COR-L47 (cell line): ENCODE data around the gene ZFP69B.

Experiments
- DNase-seq: peaks from one replicate; lab custom pipeline; 2025; lab: John Stamatoyannopoulos, UW

Gene ZFP69B

DNA sequence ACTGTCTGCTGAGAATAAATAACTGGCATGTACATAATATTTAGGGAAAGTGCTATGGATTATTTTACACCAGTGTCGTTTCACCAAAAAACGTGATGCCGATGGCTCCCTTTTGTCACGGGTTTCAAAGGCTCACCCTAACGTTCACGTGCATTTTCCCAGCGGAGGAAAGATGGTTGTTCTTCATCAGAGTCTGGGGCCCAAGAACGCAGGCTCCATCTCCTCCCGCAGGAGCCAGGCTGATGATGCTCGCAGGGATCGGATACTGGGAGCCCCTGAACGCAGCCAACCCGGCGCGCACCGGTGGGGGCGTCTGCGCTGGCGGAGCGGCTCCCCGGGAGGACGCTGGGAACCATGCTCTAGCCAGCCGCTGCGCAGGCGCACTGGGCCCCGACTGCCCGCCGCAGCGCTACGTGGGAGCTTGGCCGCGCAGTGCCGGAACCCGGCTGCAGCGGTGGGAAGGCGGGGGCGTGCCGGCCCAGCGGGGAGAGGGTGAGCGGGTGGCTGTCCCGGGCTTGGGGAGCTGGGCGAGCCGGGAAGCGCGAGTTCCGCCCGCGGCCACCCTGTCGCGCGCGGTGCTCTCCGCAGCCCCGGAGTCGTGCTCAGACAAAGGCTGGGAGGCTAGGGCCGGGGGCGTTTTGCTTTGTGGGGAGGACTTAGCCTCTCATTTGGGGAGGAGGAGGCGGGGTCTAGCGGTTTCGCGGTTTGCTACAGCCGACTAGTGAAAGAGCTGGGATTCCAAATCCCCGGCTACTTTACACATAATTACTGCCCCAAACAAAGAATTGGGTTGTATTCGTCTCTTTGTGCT, at the start of gene ZFP69B:
Gene ZFP69B, plus strand, starts transcription at position 793 of the 811 bp plus-strand sequence. CDS start 486 bp downstream, outside the sequence.
- DNase-seq = peak; percentile 94

DNA sequence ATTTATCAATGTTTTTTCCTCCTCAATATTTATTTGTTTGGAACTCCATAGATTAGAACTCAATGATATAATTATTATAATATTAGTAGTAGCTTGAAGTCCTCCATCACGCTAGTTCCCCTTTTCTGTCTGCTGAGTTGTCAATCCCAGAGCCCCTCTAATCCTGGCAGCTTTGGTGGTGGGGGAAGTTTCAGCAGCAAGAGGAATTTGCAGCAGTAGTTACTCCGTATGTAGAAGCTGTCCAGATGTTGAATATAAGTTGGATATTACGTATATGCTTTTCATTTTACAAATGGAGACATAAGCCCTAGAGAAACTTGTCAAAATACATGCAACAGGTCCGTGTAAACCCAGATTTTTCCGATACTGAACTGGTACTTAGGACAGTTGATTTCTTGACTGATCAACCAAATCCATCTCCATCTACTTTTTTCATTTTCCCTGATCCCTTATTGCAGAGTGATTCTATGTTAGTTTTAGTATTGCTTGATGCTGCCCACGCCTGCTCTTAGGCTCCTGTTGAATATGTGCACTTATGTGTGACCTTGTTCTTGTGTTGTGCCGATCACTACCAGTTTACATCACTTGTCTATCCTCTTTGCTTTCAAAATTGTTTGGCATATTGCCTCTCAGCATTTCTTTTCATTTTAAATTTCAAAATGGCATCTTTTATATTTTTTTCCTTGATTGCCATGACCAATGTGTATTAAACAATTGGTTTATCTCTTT, 48.6 kb upstream of the ZFP69B start:
- DNase-seq = no peak

DNA sequence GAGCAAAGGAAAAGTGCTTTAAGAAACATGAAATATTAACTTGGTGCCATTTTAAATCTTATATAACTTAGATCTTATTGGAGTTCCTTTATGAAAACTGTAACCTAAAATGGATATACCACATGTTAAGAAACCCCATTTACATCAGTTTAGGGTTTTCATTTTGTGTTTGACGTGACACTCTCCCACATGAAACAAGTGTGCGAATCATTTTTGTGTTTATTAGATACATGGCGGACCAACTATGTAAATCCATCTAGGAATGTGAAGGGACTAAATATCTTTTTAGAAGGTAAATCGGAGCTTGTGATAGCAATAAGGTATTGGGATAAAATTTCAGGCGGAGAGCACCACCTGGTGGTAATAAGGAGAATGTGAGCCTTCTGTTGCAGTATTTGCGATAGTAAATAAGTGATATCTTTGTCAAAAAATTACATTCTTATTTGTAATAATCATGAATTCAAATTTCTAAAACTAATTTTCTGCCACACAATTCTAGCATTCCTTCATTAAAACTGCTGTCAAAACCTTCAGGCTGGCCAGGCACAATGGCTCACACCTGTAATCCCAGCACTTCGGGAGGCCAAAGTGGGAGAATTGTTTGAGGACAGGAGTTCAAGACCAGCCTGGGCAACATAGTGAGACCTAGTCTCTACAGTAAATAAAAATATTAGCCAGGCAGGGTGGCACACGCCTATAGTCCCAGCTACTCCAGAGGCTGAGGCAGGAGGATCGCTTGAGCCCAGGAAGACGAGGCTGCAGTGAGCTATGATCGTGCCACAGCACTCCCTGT, 45.4 kb upstream of the ZFP69B start:
- DNase-seq = peak; percentile 53

DNA sequence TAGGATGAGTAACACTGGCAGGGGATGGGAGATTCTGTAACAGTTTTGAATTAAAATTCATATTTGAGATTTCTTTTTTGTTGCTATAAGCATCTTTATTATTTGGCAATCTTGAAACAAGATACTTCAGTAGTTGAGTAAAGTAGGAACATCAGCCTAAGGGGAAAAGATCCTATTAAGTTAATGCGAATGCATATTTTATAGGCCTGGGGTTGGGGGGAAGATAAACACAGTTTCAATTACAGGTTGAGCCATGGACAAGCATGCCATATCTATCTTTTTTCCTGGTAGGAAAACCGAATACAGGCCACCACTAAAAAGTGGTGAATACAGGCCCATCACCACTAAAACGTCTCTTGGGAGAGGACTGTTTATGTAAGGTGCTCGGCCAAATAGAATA, 44.5 kb upstream of the ZFP69B start:
- no peak for DNase-seq

DNA sequence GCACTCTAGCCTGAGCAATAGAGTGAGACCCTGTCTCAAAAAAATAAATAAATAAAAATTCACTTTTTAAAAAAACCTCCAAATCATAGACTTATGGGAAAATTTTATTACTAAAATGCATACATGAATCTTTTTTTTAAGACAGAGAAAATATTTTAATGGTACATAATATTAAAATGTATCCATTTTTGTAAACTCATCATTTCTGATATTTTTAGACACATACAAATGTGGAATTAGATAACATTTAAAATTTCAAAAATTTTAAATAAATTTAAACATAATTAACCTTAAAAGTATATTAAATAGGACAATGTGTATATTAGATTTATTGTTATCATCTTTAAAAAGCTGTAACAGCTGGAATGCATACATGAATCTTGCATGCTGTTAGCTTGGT, 42.8 kb upstream of the ZFP69B start:
- no peak for DNase-seq

DNA sequence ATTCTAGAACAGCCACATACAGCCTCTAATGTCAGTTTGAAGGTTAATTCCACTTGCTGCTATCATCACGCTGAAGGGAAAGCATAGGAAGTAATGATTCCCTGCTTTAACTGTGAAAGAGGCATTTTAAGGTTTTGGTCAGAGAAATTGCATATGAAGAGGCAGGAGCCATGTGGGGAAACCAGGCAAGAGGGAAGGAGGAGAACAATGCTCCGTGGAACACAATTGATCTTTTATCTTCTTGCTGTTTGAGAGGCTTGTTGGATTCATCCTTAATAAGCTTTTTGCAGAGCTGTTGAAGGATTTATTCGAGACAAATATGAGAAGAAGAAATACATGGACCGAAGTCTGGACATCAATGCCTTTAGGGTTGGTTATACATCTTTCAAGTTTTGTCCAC, 40.8 kb upstream of the ZFP69B start:
- DNase-seq = no peak

DNA sequence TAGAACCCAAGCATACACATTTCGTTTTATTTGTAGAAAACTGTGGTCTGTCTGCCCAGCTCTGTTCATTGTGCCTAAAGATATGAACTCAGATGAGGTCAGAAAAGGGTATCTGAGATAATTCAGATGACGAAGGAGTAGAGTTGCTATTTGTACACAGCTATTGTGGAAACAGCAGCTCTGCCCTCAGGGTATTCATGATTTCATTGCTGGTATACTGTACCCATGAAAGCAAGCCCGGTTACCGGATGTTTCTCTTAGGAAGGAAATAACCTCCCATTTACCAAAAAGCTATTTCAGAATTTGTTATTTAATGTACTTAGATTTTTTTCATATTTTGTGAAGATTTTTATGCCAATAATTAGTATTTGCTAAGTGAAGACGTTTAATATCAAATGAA, 39.0 kb upstream of the ZFP69B start:
- no peak for DNase-seq

DNA sequence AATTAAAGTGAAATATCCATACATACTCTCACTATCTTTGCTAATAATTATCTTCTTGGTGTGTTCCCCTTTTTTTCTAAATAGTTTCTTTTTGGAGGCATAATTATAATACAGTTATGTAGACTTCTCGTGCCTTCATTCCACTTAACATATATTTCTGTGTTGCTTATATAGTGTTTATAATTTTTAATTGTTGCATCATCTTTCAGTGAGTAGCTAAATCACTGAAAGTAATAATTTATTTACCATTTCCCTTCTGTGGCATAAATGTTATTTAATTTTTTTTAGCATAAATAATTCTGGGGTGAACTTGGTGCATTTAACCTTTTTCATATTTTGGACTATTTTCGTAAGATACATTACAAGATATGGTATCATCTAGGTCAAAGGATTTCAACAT, 38.4 kb upstream of the ZFP69B start:
- DNase-seq = no peak

DNA sequence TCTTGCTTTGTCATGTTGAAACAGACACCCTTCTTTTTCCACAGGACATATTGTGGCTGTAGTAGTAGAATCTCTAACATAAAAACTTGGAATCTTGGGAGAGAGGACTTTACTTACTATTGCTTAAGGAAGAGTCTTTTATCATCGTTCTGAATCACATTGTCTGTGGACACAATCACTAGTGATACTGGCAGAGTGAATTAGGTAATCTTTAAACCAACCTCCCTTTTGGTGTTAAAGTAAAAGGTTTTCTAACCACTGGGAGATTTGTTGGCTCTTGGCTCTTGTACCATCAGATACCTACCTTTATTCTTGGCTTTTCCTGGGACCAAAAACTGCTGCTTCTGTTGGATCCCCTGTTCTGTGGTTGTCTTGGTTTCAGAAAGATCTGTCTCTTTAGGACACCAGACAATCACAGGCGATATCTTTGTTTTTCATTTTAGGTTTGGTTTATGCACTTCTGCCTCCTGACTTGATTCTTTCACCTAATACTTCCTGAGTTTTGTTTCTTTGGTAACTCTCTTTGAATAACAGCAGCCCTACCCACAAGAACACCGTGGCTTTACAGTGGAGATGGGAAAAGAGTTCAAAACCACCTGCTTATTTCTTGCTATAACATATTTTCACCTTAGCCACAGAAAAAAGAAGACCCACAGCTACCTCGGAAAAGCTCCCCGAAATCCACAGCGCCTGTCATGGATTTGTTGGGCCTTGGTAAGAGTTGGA, 36.6 kb upstream of the ZFP69B start:
- no peak for DNase-seq

DNA sequence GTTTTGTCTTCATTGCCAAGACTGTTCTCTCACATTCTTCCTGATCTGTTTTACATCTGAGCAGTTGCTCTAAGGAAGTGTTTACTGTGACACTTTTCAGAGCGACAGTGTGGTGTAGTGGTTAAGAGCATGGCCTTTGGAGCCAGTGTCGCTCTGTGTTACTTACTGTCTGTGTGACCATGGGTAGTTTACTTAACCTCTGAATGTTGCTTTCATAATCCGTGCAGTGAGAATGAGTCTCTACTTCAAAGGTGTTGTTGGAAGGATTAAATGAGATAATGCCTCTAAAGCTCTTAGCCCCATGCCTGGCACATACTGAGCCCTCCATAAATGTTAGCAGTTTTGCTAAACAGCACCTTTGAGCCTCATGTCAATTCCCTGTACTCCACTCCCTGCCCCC, 35.9 kb upstream of the ZFP69B start:
- no peak for DNase-seq

DNA sequence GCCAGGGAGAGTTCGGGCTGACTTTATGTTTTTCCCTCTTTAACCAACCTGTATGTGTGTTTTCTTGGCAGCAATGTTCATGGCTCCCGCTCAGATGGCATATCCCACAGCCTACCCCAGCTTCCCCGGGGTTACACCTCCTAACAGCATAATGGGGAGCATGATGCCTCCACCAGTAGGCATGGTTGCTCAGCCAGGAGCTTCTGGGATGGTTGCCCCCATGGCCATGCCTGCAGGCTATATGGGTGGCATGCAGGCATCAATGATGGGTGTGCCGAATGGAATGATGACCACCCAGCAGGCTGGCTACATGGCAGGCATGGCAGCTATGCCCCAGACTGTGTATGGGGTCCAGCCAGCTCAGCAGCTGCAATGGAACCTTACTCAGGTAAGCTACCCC, 33.6 kb upstream of the ZFP69B start:
- no peak for DNase-seq

DNA sequence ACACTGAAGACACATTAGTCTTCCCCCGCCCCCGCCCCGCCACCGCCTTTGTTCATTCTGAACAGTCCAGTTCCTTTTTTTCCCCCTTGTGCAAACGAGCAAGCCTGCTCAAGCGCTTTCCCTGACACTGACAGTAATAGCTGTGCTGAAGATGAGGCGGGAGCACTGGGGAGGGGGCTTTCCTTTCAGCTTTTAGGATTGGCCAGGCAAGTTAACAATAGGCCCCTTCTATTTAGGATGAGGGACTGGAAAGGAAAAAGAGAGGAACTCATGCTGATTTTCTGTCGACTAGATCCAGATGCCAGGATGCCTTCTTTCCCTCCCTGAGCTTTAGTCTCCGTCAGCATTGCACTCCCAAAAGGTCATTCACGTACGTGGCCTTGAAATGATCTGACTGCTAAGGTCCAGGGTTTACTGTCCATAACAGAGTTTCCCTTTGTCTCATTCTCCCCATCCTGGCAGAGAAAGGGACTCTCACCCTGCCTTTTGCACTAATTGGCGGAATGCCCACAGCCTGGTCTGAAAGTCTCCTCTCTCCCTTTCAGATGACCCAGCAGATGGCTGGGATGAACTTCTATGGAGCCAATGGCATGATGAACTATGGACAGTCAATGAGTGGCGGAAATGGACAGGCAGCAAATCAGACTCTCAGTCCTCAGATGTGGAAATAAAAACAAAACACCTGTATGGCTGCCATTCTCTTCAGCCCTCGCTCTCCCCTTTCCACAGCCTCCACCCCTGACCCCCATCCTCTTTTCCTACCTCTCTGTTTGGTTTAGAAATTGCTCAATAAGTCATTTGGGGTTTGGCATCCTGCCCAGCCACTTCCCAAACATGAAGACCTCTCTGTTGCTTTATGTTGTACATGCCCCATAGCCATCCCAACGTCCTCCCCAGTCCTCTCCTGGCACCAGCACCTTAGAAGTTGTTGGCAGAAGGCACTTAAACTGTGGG, 28.6 kb upstream of the ZFP69B start:
- peak; percentile 52 for DNase-seq

DNA sequence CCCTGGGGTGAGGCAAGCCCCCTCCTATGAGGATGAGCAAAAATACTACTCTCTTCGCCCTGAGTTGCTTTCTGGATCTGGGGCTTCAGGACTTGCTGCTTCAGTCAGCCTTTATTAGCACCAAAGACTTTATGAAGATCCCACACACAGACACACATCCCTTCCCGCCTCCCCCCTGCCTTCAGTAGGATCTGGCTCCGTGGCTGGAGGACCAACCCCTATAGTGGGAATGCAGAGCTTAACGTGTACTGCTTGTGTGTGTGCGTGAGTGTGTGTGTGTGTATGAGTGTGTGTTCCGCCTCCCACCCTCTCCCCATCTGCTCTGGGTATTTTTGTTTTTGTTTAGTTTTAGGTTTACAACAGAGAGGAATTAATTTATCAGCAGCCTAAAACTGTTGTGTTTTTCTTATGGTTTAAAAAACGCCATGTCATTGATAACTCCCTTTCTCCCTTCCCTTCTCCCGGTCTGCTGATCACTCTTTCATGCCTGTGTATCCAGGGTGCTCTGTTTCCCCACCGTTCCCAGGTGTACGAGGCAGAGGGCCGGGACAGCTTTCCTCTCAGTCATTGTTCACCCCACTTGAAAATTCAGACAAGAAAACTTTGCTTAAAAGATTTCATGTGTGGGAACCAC, 27.5 kb upstream of the ZFP69B start:
- DNase-seq = no peak

DNA sequence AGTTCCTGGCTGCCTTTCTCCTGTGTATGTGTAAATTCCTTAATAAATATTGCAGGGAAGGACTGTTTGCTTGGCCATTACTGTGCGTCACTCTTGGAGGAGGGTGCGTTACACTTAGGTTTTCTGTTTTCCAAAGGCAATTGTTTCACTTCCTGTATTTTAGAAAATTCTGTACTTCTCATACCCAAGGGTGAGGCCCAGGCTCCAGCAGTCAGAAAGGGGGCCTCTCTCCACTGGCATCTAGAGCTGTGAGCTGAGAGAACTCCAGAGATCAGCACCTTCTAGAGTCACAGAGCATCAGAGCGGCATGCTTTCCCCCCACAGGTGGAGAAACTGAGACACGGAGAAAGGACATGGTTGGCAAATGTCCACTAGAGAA, 27.0 kb upstream of the ZFP69B start:
- no peak for DNase-seq

DNA sequence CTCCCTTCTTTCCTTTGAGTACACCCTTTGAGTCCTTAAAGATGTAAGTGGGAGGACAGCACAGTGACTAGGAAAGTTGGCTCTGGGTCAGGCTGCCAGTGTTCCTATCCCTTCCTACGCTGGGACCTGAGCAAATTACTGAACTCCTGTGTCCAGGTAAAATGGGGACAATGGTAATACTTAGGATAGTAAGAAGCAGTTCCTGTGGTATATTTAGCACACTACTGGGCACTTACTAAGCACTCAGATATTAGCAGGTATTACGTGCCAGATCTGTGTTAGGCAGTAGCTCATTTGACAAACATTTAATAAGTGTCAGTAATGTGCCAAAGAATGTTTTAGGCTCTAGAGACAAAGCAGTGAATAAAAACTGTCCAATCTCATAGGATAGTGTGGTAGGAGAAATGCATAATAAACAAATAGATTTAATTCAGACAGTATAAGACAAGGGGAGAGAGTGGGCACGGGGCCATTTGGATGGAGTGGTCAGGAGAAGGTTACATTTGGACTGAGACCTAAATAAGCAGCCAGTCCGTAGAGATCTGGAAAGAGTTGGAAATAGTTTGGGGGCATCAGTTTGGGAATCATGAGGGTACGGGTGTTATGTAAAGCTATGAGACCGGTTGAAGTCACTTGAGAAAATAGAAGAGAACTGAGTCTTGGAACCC, 26.2 kb upstream of the ZFP69B start:
- no peak for DNase-seq

DNA sequence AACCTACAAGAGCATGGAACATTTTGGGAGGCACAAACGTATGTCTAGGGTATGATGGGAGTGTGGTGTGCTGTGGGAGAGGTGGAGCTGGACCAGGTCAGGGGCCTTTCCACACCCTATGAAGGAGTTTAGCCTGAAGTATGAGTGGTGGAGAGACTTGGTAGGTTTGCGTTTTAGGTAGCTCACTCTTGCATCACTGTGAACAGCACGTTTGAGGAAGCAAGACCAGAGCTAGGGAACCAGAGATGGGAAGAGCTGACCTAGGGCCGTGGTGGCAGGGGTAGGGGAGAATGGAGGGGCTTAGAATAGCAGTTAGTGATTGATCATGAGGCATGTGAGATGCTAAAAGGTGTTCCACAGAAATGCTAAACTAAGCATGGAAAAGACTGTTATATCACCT, 25.1 kb upstream of the ZFP69B start:
- DNase-seq = no peak

DNA sequence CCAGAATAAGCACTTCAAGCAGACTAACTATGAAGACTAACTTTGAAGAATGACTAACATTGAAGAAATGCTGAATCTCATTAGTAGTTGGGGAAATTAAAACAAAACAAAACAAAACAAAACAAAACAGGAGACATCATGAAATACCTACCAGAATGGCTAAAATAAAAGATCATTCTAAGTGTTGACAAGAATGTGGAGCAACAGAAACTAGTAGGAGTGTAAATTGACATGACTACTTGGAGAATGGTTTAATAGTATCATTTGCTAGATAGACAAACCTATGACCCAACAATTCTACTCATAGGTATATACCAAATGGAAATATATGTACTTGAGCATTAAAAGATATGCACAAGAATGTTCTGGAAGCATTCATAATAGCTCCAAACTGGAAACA, 18.9 kb upstream of the ZFP69B start:
- DNase-seq = no peak

DNA sequence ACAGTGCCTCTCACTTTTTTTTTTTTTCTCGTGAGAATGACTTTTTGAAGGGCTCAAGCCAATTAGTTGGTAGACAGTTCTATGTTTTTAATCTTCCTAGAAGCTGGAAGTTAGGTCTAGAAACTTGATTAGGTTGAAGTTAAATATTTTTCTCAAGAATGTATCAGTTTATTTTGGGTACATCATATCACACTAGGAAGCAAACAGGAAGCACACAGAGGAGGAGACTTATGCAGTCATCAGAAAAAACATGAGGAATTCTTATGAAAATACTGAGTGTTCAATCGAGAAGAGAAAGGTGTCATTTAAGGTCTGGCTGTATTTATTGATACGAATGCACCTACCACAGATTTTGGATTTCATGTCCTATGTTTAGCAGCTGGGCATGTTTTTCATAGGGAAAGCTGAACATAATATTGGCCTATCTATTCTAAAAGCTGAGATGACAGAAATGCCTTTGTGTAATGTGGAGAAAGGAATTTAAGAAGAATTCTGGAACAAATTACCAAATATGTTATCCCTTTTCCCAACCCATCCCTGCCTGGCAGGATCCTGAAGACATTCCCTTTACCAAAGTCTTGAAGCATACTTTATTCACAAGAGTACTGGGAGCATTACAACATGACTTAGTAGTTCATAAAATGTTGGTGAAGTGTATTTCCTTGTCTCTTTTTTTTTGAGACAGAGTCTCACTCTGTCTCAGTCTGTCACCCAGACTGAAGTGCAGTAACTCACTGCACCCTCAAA, 17.5 kb upstream of the ZFP69B start:
- no peak for DNase-seq

DNA sequence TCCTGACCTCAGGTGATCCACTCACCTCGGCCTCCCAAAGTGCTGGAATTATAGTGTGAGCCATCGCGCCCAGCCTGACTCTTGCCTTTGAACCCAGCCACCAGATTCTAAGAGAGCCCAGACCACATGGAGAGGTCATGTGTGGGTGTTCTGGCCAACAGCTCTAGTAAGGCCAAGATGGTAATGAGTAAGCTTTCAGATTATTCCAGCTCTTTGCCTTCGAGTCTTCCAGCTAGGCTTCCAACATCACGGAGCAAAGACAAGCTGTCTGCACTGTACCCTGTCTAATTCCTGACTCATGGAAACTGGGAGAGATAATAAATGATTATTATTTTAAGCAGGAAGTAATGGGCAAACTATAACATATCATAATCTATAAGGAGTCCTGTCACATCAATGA, 14.8 kb upstream of the ZFP69B start:
- DNase-seq = no peak
